Coronary artery (tissue), 2 donors: ENCODE data around the gene TAGAP.

Source experiments
- DNase-seq: peaks from one replicate; pipeline ENCODE4 v3.0.0-alpha.2; 2017; ENCODE audit warnings: low spot score
- H3K27ac ChIP-seq, 2 donors: fragments of 200-600 bp; sonication (generic); one replicate each; pipeline ENCODE4 v1.5.1; 2016 to 2019
- H3K4me3 ChIP-seq: fragments of 200-600 bp; sonication (generic); 2 replicates; pipeline ENCODE4 v1.5.1; 2016; ENCODE audit warnings: mild to moderate bottlenecking, moderate library complexity
- TF ChIP-seq, protein P1 (sequence below): fragments of 200-600 bp; sonication (generic); IDR thresholded peaks from one replicate; pipeline ENCODE4 v1.5.1; 2019; ENCODE audit warnings: antibody characterized with exemption

TAGAP gene

GRCh38 chr6:159056432-159056831 lies 11.6 kb upstream of the TAGAP start:
- Histone ChIP-seq H3K4me3 (no peak overlapping the region), H3K27ac (no peak overlapping the region)
- TF ChIP-seq, protein P1, sequence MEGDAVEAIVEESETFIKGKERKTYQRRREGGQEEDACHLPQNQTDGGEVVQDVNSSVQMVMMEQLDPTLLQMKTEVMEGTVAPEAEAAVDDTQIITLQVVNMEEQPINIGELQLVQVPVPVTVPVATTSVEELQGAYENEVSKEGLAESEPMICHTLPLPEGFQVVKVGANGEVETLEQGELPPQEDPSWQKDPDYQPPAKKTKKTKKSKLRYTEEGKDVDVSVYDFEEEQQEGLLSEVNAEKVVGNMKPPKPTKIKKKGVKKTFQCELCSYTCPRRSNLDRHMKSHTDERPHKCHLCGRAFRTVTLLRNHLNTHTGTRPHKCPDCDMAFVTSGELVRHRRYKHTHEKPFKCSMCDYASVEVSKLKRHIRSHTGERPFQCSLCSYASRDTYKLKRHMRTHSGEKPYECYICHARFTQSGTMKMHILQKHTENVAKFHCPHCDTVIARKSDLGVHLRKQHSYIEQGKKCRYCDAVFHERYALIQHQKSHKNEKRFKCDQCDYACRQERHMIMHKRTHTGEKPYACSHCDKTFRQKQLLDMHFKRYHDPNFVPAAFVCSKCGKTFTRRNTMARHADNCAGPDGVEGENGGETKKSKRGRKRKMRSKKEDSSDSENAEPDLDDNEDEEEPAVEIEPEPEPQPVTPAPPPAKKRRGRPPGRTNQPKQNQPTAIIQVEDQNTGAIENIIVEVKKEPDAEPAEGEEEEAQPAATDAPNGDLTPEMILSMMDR: no peak

GRCh38 chr6:159056003-159056402 lies 11.2 kb upstream of the TAGAP start:
- Histone ChIP-seq H3K27ac (no peak overlapping the region), H3K4me3 (no peak overlapping the region)
- TF ChIP-seq, protein P1: no peak
- no peak for DNase-seq

More at GRCh38 chr6:159056432-159056831, 11.6 kb upstream of the TAGAP start:
- DNase-seq: no peak

GRCh38 chr6:159053781-159054398 lies 9.1 kb upstream of the TAGAP start:
- TF ChIP-seq, protein P1: no peak
- H3K4me3 ChIP-seq: no peak overlapping the region
- no peak for DNase-seq
- no peak overlapping the region for H3K27ac ChIP-seq

DNA sequence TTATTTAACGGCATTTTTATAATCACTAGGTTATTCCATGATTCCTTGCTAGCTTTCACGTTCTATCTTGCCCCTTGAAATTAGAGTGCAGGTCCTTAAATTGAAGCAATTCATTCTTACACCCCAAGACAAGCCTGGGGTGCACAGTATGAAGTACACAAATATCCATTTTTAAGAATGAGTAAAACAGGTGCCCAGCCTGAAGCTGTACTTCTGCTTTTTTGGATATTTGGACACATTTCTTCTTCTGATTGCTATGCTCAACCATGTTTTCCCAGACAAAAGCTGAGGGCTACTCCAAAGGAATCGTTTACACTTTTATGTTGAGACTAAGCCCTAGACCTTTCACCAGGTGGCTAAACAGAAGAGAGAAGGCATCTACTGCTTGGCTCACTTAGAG lies 7.9 kb upstream of the TAGAP start:
- Histone ChIP-seq H3K27ac (no peak overlapping the region), H3K4me3 (no peak overlapping the region)
- TF ChIP-seq, protein P1: no peak
- no peak for DNase-seq

DNA sequence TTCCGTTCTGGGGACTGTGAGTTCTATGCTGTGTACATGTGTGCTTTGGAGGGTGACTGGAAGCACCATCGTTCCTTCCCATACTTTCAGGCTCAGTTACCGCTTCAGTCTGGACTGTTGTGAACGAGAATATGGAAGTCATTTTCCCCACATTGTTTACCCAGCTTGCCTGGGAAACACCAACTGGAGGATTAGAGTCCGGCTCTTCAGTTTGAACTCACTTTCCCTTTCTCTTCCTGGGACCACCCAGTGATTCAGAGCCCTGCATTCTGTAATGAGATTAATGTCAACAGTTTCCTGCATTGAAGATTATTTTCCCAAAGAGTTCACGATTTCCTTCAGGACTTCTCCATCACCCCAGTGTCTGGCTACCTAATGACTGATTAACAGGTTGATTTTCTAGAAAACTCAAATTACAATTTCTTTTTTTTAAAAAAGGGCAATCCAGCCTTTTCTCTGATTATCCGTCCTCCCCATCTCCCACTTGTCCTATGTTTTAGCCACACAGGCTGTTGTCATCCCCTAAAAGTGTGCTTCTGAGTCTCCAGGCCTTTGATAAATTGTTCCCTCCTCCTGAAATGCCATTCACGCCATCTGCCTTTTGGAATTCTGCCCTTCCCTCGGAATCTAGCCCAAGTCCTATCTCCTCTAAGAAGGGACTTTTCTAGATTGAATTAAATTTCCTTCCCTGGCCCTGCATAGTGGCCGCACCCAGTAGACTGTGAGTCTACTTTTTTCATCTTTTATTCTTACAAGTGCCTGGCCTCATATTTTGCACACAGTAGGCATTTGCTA lies 3.3 kb upstream of the TAGAP start:
- no peak for DNase-seq
- Histone ChIP-seq H3K4me3 (no peak overlapping the region), H3K27ac (no peak overlapping the region)
- TF ChIP-seq, protein P1: no peak

- TF ChIP-seq, protein P1: no peak
- DNase-seq: no peak
- Histone ChIP-seq H3K27ac (no peak overlapping the region), H3K4me3 (no peak overlapping the region)
Measured at GRCh38 chr6:159045801-159046200, 1.0 kb upstream of the TAGAP start.

GRCh38 chr6:159043947-159044346 lies 844 bp downstream of the TAGAP start:
- TF ChIP-seq, protein P1: no peak
- Histone ChIP-seq H3K4me3 (peak overlapping the region; percentile 53), H3K27ac (no peak overlapping the region)
- no peak for DNase-seq
